Endothelial cell of umbilical vein (primary cell): Measurements from ENCODE around the gene TUFM. TPM values are rescaled to one million over a fixed set of nuclear protein-coding genes. Genes with fewer than 3 reads are reported as not detected.
"Not testable (repeated sequence)": the region's sequence is repeated elsewhere in the genome, so short reads cannot be mapped to it uniquely, and the experiment has no call there.

ENCODE experiments used
- BruUV-seq: library from RNA; stranded (reverse); fragments of 400-500 nt; replicated peaks from 2 replicates; lab custom pipeline; 2021; lab: Mats Ljungman, UMichigan
- CTCF ChIA-PET: fragments of 300-600, 350-600 bp; sonication (Branson Sonifier 250); formaldehyde crosslinking; loops from one replicate; lab custom pipeline; 2021; ENCODE audit warnings: antibody characterized with exemption, inconsistent platforms; lab: Charles Lee
- POLR2A ChIA-PET: fragments of 300-600, 350-600 bp; sonication (Branson Sonifier 250); formaldehyde crosslinking; loops from one replicate; lab custom pipeline; 2021; ENCODE audit warnings: antibody characterized with exemption, inconsistent platforms; lab: Charles Lee
- DNase-seq: peaks from one replicate; pipeline ENCODE4 v3.0.0-alpha.2; 2011; ENCODE audit warnings: low read depth, low spot score
- FAIRE-seq: peaks from 2 replicates; lab custom pipeline; 2011; peaks lifted over from hg19 to GRCh38; lab: Jason Lieb, UNC
- H2AFZ ChIP-seq: 2 replicates; pipeline ENCODE4 v1.6.0; 2012; ENCODE audit warnings: low read depth, low read length, control low read depth, inconsistent platforms
- H3K27ac ChIP-seq: 2 replicates; pipeline ENCODE4 v1.5.1; 2011; ENCODE audit warnings: low read depth, mild to moderate bottlenecking, control low read depth, low read length, moderate library complexity; ENCODE audit not compliant: insufficient read depth
- H3K27me3 ChIP-seq, 2 experiments: 2 replicates each; pipeline versions ENCODE4 v1.6.0 to v1.6.1; 2011; ENCODE audit warnings: low read length in 2 of 2, mixed read lengths in 1 of 2; ENCODE audit not compliant: control insufficient read depth in 2 of 2, insufficient read depth in 2 of 2
- H3K36me3 ChIP-seq, 2 experiments: 2 replicates in 1 of 2; 3 replicates in 1 of 2; pipeline ENCODE4 v1.5.1; 2011; ENCODE audit warnings: low read length in 2 of 2, mild to moderate bottlenecking in 1 of 2, moderate library complexity in 1 of 2; ENCODE audit not compliant: control insufficient read depth in 2 of 2, insufficient read depth in 2 of 2; ENCODE audit errors: extremely low read depth in 1 of 2
- H3K4me1 ChIP-seq: 3 replicates; pipeline ENCODE4 v1.5.1; 2011; ENCODE audit warnings: mild to moderate bottlenecking, low read length; ENCODE audit not compliant: control insufficient read depth, insufficient read depth; ENCODE audit errors: extremely low read depth
- H3K4me2 ChIP-seq: 2 replicates; pipeline ENCODE4 v1.6.1; 2011; ENCODE audit warnings: low read length, control low read depth, mixed read lengths; ENCODE audit not compliant: insufficient read depth
- H3K4me3 ChIP-seq, 3 experiments: fragments of 200-600 bp in 1 of 3; sonication (generic), shearing (Covaris generic) in 1 of 3; replicated peaks in 1 of 3; 2 replicates each; pipeline ENCODE4 v1.5.1; 2011 to 2016; ENCODE audit warnings: control low read depth in 3 of 3, low read length in 3 of 3, mild to moderate bottlenecking in 2 of 3, inconsistent platforms in 1 of 3, low read depth in 1 of 3, moderate library complexity in 1 of 3; ENCODE audit not compliant: insufficient read depth in 1 of 3
- H3K79me2 ChIP-seq: 2 replicates; pipeline ENCODE4 v1.6.0; 2012; ENCODE audit warnings: low read length, inconsistent platforms; ENCODE audit not compliant: control insufficient read depth, insufficient read depth
- H3K9ac ChIP-seq: replicated peaks from 2 replicates; pipeline ENCODE3; 2011; ENCODE audit warnings: low read length, control low read depth; ENCODE audit not compliant: insufficient read depth; ENCODE audit errors: extremely low read depth
- H3K9me1 ChIP-seq: replicated peaks from 3 replicates; pipeline ENCODE4 v1.6.0; 2011; ENCODE audit warnings: mild to moderate bottlenecking, low read length; ENCODE audit not compliant: control insufficient read depth, insufficient read depth; ENCODE audit errors: extremely low read depth
- H3K9me3 ChIP-seq: replicated peaks from 2 replicates; pipeline ENCODE4 v1.5.1; 2012; ENCODE audit warnings: low read length, inconsistent platforms; ENCODE audit not compliant: control insufficient read depth, insufficient read depth
- H4K20me1 ChIP-seq: replicated peaks from 2 replicates; pipeline ENCODE3; 2011; ENCODE audit warnings: mild to moderate bottlenecking, low read length; ENCODE audit not compliant: control insufficient read depth, insufficient read depth; ENCODE audit errors: extremely low read depth
- MYC ChIP-seq: IDR thresholded peaks from one replicate; pipeline ENCODE4 v1.6.1; 2011; ENCODE audit warnings: mild to moderate bottlenecking, low read depth, low read length
- dilution Hi-C: fragments of 300-500 bp; cut with MboI; formaldehyde crosslinking; loops from one replicate; pipeline ENCODE4 v1.15.0; 2019; ENCODE audit warnings: low sequenced_read_pairs; ENCODE audit not compliant: extremely low pct_ligation_motif_present
- intact Hi-C: fragments of 100-400 bp; cut with micrococcal nuclease; formaldehyde crosslinking; loops from one replicate; pipeline ENCODE4 v1.10.0; 2022
- polyA plus RNA-seq, 4 experiments: library from polyadenylated mRNA; depleted of rRNA in 3 of 4; stranded (reverse) in 3 of 4; unstranded in 1 of 4; fragments of >200 nt; gene quantifications; 2 replicates each; pipeline versions ENCODE4 v1.2.1 to v1.2.3, GENCODE V29; 2011 to 2012; ENCODE audit warnings: missing spikeins in 1 of 4
- total RNA-seq: library from RNA; stranded (reverse); gene quantifications from 2 replicates; pipeline ENCODE4 v1.2.3, GENCODE V29; 2021

Gene TUFM
- total and polyA plus RNA-seq, 2 donors (not counting 3 experiments of a cell fraction or from before 2014, with no cell fraction given): 186 to 227 TPM

GRCh38 chr16:28881565-28881964 lies 35.4 kb upstream of the TUFM start:
- H3K36me3 ChIP-seq, POLR2A ChIA-PET, FAIRE-seq, H3K4me3 ChIP-seq, H3K27me3 ChIP-seq, H3K9me3 ChIP-seq, H3K9me1 ChIP-seq, DNase-seq, BruUV-seq, H3K79me2 ChIP-seq, H3K9ac ChIP-seq, H3K4me2 ChIP-seq, CTCF ChIA-PET, intact Hi-C loops, H2AFZ ChIP-seq, H4K20me1 ChIP-seq, H3K27ac ChIP-seq, dilution Hi-C loops: not testable (repeated sequence)
- peaks cover 12% of the 10 kb centered on the region for H3K4me1 ChIP-seq

GRCh38 chr16:28880955-28881354 lies 34.8 kb upstream of the TUFM start:
- dilution Hi-C loops (no loop called here), intact Hi-C loops (no loop called here)
- Histone ChIP-seq H3K9me3 (no peaks in the 10 kb centered on the region), H3K4me3 (no peak overlapping the region), H3K4me1 (peaks cover 12% of the 10 kb centered on the region), H3K79me2 (no peaks in the 10 kb centered on the region), H3K36me3 (no peaks in the 10 kb centered on the region), H4K20me1 (no peaks in the 10 kb centered on the region), H3K9me1 (no peaks in the 10 kb centered on the region), H3K9ac (no peak overlapping the region), H2AFZ (no peak overlapping the region), H3K4me2 (no peak overlapping the region), H3K27ac (no peak overlapping the region), H3K27me3 (no peaks in the 10 kb centered on the region)
- no peak for DNase-seq
- no peak for FAIRE-seq
- ChIA-PET POLR2A (no interaction called here), CTCF (interaction anchor here (2.5 kb wide), 1 partner anchor 64 kb away, joined by 16 read pairs; no protein-coding TSS in a partner anchor)
- no TSS peak for BruUV-seq
- no peak for TF ChIP-seq MYC
